H9 (cell line): ENCODE data around the gene PPM1H. TPM values are rescaled to one million over a fixed set of nuclear protein-coding genes. Genes with fewer than 3 reads are reported as not detected.

Experiments
- DNase-seq: peaks from one replicate; pipeline ENCODE4 v3.0.0-alpha.2; 2017
- H2AFZ ChIP-seq: one replicate; pipeline ENCODE4 v1.6.1; 2013; ENCODE audit warnings: mild to moderate bottlenecking, low read length, control low read depth, moderate library complexity
- H2AK5ac ChIP-seq: 2 replicates; pipeline ENCODE4 v1.6.1; 2013; ENCODE audit warnings: low read length, control low read depth, mixed read lengths; ENCODE audit not compliant: insufficient read length
- H2BK120ac ChIP-seq: one replicate; pipeline ENCODE4 v1.6.1; 2013; ENCODE audit warnings: low read depth, mild to moderate bottlenecking, low read length, control low read depth, inconsistent platforms; ENCODE audit not compliant: poor library complexity, severe bottlenecking
- H2BK12ac ChIP-seq: 2 replicates; pipeline ENCODE4 v1.6.1; 2013; ENCODE audit warnings: low read length, control low read depth, mixed read lengths, low read depth; ENCODE audit not compliant: insufficient read length
- H2BK15ac ChIP-seq: 2 replicates; pipeline ENCODE4 v1.6.1; 2013; ENCODE audit warnings: low read depth, low read length, control low read depth
- H2BK20ac ChIP-seq: one replicate; pipeline ENCODE4 v1.6.1; 2013; ENCODE audit warnings: low read depth, mild to moderate bottlenecking, low read length, control low read depth, inconsistent platforms; ENCODE audit not compliant: poor library complexity, severe bottlenecking
- H2BK5ac ChIP-seq: 2 replicates; pipeline ENCODE4 v1.6.1; 2013; ENCODE audit warnings: low read length, control low read depth, mixed read lengths; ENCODE audit not compliant: insufficient read length
- H3K14ac ChIP-seq: 2 replicates; pipeline ENCODE4 v1.6.1; 2013; ENCODE audit warnings: low read length, control low read depth; ENCODE audit not compliant: insufficient read depth
- H3K18ac ChIP-seq: 2 replicates; pipeline ENCODE4 v1.6.1; 2013; ENCODE audit warnings: low read depth, mild to moderate bottlenecking, mixed read lengths, low read length, control low read depth; ENCODE audit not compliant: insufficient read length
- H3K23ac ChIP-seq: 2 replicates; pipeline ENCODE4 v1.6.1; 2013; ENCODE audit warnings: low read length, control low read depth, mixed read lengths, low read depth; ENCODE audit not compliant: insufficient read length
- H3K23me2 ChIP-seq: 2 replicates; pipeline ENCODE4 v1.6.1; 2013; ENCODE audit warnings: low read depth, mild to moderate bottlenecking, mixed read lengths, low read length, control low read depth; ENCODE audit not compliant: insufficient read length, poor library complexity, severe bottlenecking
- H3K27ac ChIP-seq: 2 replicates; pipeline ENCODE4 v1.5.1; 2013; ENCODE audit warnings: low read length, control low read depth, mixed read lengths, low read depth; ENCODE audit not compliant: insufficient read length
- H3K27me3 ChIP-seq: 2 replicates; pipeline ENCODE4 v1.6.1; 2013; ENCODE audit warnings: low read length, control low read depth, inconsistent platforms; ENCODE audit not compliant: insufficient read depth
- H3K4ac ChIP-seq: 2 replicates; pipeline ENCODE4 v1.6.1; 2013; ENCODE audit warnings: low read depth, mild to moderate bottlenecking, control low read depth, inconsistent platforms, low read length, moderate library complexity
- H3K4me1 ChIP-seq: 2 replicates; pipeline ENCODE4 v1.6.1; 2013; ENCODE audit warnings: low read length, control low read depth, inconsistent platforms; ENCODE audit not compliant: insufficient read depth
- H3K4me2 ChIP-seq: 2 replicates; pipeline ENCODE4 v1.6.1; 2013; ENCODE audit warnings: low read length, control low read depth, mixed read lengths; ENCODE audit not compliant: insufficient read length, insufficient read depth
- H3K56ac ChIP-seq: 2 replicates; pipeline ENCODE4 v1.6.1; 2013; ENCODE audit warnings: low read depth, mild to moderate bottlenecking, mixed read lengths, low read length, control low read depth; ENCODE audit not compliant: insufficient read length
- H3K79me1 ChIP-seq: 2 replicates; pipeline ENCODE4 v1.6.1; 2013; ENCODE audit warnings: low read depth, mild to moderate bottlenecking, moderate library complexity, low read length, control low read depth, inconsistent platforms; ENCODE audit not compliant: insufficient read depth, poor library complexity, severe bottlenecking
- H3K79me2 ChIP-seq: 2 replicates; pipeline ENCODE4 v1.6.1; 2013; ENCODE audit warnings: low read length, control low read depth, inconsistent platforms; ENCODE audit not compliant: insufficient read depth
- H3K9ac ChIP-seq: 2 replicates; pipeline ENCODE4 v1.6.1; 2013; ENCODE audit warnings: low read length, control low read depth, mixed read lengths; ENCODE audit not compliant: insufficient read length; ENCODE audit errors: extremely low read depth
- H3K9me3 ChIP-seq: one replicate; pipeline ENCODE4 v1.6.1; 2013; ENCODE audit warnings: low read depth, low read length, inconsistent platforms; ENCODE audit not compliant: control insufficient read depth
- H3T11ph ChIP-seq: one replicate; pipeline ENCODE4 v1.6.1; 2013; ENCODE audit warnings: mild to moderate bottlenecking, low read length, control low read depth, inconsistent platforms
- H4K20me1 ChIP-seq: one replicate; pipeline ENCODE4 v1.6.1; 2013; ENCODE audit not compliant: control insufficient read depth, insufficient read length, insufficient read depth
- H4K5ac ChIP-seq: 2 replicates; pipeline ENCODE4 v1.6.1; 2013; ENCODE audit warnings: low read depth, mild to moderate bottlenecking, mixed read lengths, low read length, control low read depth; ENCODE audit not compliant: insufficient read length
- H4K8ac ChIP-seq: replicated peaks from 2 replicates; pipeline ENCODE4 v1.6.1; 2013; ENCODE audit warnings: low read length, control low read depth, mixed read lengths, low read depth; ENCODE audit not compliant: insufficient read length
- H4K91ac ChIP-seq: 2 replicates; pipeline ENCODE4 v1.6.1; 2013; ENCODE audit warnings: low read depth, mild to moderate bottlenecking, moderate library complexity, mixed read lengths, low read length, control low read depth; ENCODE audit not compliant: insufficient read length
- H3K27ac Mint-ChIP-seq, 3 experiments: 2 replicates in 2 of 3; 3 replicates in 1 of 3; pipeline ENCODE4 v1.8.0; 2020 to 2021; ENCODE audit warnings: mixed read lengths in 3 of 3, mild to moderate bottlenecking in 1 of 3, moderate library complexity in 1 of 3
- H3K27me3 Mint-ChIP-seq: 2 replicates; pipeline ENCODE4 v1.8.0; 2021; ENCODE audit warnings: low read depth, mild to moderate bottlenecking, moderate library complexity, mixed read lengths
- H3K36me3 Mint-ChIP-seq, 3 experiments: 2 replicates in 2 of 3; 3 replicates in 1 of 3; pipeline ENCODE4 v1.8.0; 2020 to 2021; ENCODE audit warnings: low read depth in 3 of 3, mixed read lengths in 3 of 3; ENCODE audit not compliant: insufficient read depth in 1 of 3
- H3K4me1 Mint-ChIP-seq, 2 experiments: 2 replicates each; pipeline ENCODE4 v1.8.0; 2020; ENCODE audit warnings: mixed read lengths in 2 of 2
- H3K4me3 Mint-ChIP-seq, 2 experiments: 2 replicates in 1 of 2; 3 replicates in 1 of 2; pipeline ENCODE4 v1.8.0; 2020 to 2021; ENCODE audit warnings: mild to moderate bottlenecking in 2 of 2, mixed read lengths in 2 of 2, moderate library complexity in 1 of 2
- H3K9me3 Mint-ChIP-seq, 2 experiments: 2 replicates in 1 of 2; 3 replicates in 1 of 2; pipeline ENCODE4 v1.8.0; 2020; ENCODE audit warnings: mild to moderate bottlenecking in 2 of 2, mixed read lengths in 2 of 2, moderate library complexity in 1 of 2
- CTCF ChIP-seq: fragments of 200-600 bp; sonication (generic); conservative IDR thresholded peaks from 3 replicates; pipeline ENCODE4 v1.8.0; 2021; ENCODE audit warnings: antibody characterized with exemption, mild to moderate bottlenecking
- WGBS: extraction: QIAGEN DNeasy Blood & Tissue Kit; methylation state at CpG from one replicate; pipeline ENCODE4 v1.1.7; 2013; ENCODE audit warnings: missing lambda C conversion rate, low lambda C conversion rate, mixed read lengths; ENCODE audit not compliant: insufficient read length; ENCODE audit errors: extremely low coverage; 5-methylcytosine and 5-hydroxymethylcytosine counted together
- total RNA-seq: library from RNA; stranded (reverse); gene quantifications from 2 replicates; pipeline ENCODE4 v1.2.1, GENCODE V29; 2021

The PPM1H gene
- total RNA-seq, 1 experiment from 2014 or later, result 22.1 TPM

GRCh38 chr12:62739266-62740015 lies 195.5 kb downstream of the PPM1H start:
- no peak overlapping the region for H2BK20ac ChIP-seq
- H3K9me3 ChIP-seq, result no peaks in the 10 kb centered on the region
- no peak overlapping the region for H3T11ph ChIP-seq
- H4K8ac ChIP-seq, result no peak overlapping the region
- Mint-ChIP-seq H3K27me3 (no peaks in the 10 kb centered on the region), H3K4me3 (no peak overlapping the region), H3K4me1 (peaks cover 39% of the 10 kb centered on the region in 2 experiments), H3K36me3 (peaks cover 4 to 9% (median 7%) of the 10 kb centered on the region in 3 experiments; a peak in 3 of 7 replicates), H3K9me3 (no peaks in the 10 kb centered on the region), H3K27ac (peak overlapping the region in 1 of 3 experiments; percentile 5; a peak in 2 of 7 replicates)
- H3K56ac ChIP-seq, result no peak overlapping the region
- TF ChIP-seq CTCF, result no peak
- no peak overlapping the region for H3K18ac ChIP-seq
- no peak overlapping the region for H4K5ac ChIP-seq
- H3K4ac ChIP-seq, result no peak overlapping the region
- peaks cover 6% of the 10 kb centered on the region; the same call in 1 of the 2 replicates for H3K4me1 ChIP-seq
- no peak overlapping the region for H4K91ac ChIP-seq
- no peak overlapping the region for H3K4me2 ChIP-seq
- H2BK5ac ChIP-seq, result no peak overlapping the region
- H3K23ac ChIP-seq, result no peak overlapping the region
- no peaks in the 10 kb centered on the region for H4K20me1 ChIP-seq
- no CpG with 5 or more reads among the region's 9 CpGs for WGBS
- no peak overlapping the region for H2BK120ac ChIP-seq
- H3K27ac ChIP-seq, result no peak overlapping the region
- no peaks in the 10 kb centered on the region for H3K79me1 ChIP-seq
- no peaks in the 10 kb centered on the region for H3K23me2 ChIP-seq
- no peaks in the 10 kb centered on the region for H3K79me2 ChIP-seq
- H2AFZ ChIP-seq, result no peak overlapping the region
- no peak overlapping the region for H3K14ac ChIP-seq
- DNase-seq, result no peak
- no peak overlapping the region for H2BK15ac ChIP-seq
- no peak overlapping the region for H3K9ac ChIP-seq
- H2BK12ac ChIP-seq, result no peak overlapping the region
- H3K27me3 ChIP-seq, result no peaks in the 10 kb centered on the region
- no peak overlapping the region for H2AK5ac ChIP-seq
